Motor neuron (in vitro differentiated cells): ENCODE data around the gene SMKR1. TPM values are rescaled to one million over a fixed set of nuclear protein-coding genes. Genes with fewer than 3 reads are reported as not detected.
A peak's percentile ranks its signal among the peaks of the same experiment; 100 is the strongest.
"Not testable (repeated sequence)": the region's sequence is repeated elsewhere in the genome, so short reads cannot be mapped to it uniquely, and the experiment has no call there.

Source experiments
- ATAC-seq, 8 experiments: fragments of 200-7000 bp; cut with Tn5 transposase; replicated peaks in 6 of 8; 2 replicates each; pipeline ENCODE4 v1.8.0; 2021; ENCODE audit warnings: mild to moderate bottlenecking in 8 of 8, moderate library complexity in 8 of 8
- H3K27ac ChIP-seq, 2 donors: fragments of 250-450 bp; sonication (Bioruptor Pico); 2 replicates each; pipeline ENCODE4 v1.9.0; 2021; ENCODE audit warnings: antibody characterized with exemption in 2 of 2, mild to moderate bottlenecking in 2 of 2, moderate library complexity in 1 of 2
- H3K4me1 ChIP-seq, 2 donors: fragments of 250-450 bp; sonication (Bioruptor Pico); replicated peaks in 1 of 2; 2 replicates each; pipeline ENCODE4 v1.6.1; 2021; ENCODE audit warnings: antibody characterized with exemption in 2 of 2, mild to moderate bottlenecking in 2 of 2, moderate library complexity in 1 of 2
- H3K4me3 ChIP-seq, 5 donors: fragments of 250-450 bp; sonication (Bioruptor Pico); 2 replicates each; pipeline ENCODE4 v1.9.0; 2021; ENCODE audit warnings: antibody characterized with exemption in 5 of 5, mild to moderate bottlenecking in 5 of 5, moderate library complexity in 4 of 5
- WGBS, 10 experiments: fragments of 450-650 bp; shearing (Covaris generic); methylation state at CpG; one replicate each; pipeline ENCODE4 v1.0.0; 2022; 5-methylcytosine and 5-hydroxymethylcytosine counted together
- in situ Hi-C, 9 experiments: fragments of 400-800 bp; cut with MboI; loops; one replicate each; pipeline ENCODE4 v1.15.0; 2021; ENCODE audit warnings: low sequenced_read_pairs in 9 of 9, low pct_unique_long_range_greater_than_20kb in 2 of 9; ENCODE audit not compliant: unreplicated experiment in 9 of 9
- total RNA-seq, 8 experiments: library from RNA; unstranded; fragments of 300-600 nt; gene quantifications; 2 replicates each; pipeline versions ENCODE4 v1.2.3 to v1.2.4, GENCODE V29; 2022

The SMKR1 gene
- total RNA-seq, 8 experiments from 2014 or later, result 1.6 to 6.8 (median 3.6) TPM

- Histone ChIP-seq H3K4me3 (no peak overlapping the region), H3K4me1 (no peaks in the 10 kb centered on the region), H3K27ac (no peak overlapping the region)
- in situ Hi-C loops, result loop anchor here in 4 of 9 experiments (25.0 kb wide), 1 partner anchor 256 kb away; no protein-coding TSS in a partner anchor
- ATAC-seq, result peak in 3 of 8 experiments; percentile 25 to 58 (median 49)
- 67 to 100% (median 100%) methylated on average over 1 of the region's 1 CpG; no CpG with 5 or more reads in 5 of the 10 experiments for WGBS, 10 experiments
These were observed 34.2 kb upstream of the SMKR1 start for GRCh38 chr7:129468087-129468486.

- Histone ChIP-seq H3K27ac (no peak overlapping the region), H3K4me3 (no peak overlapping the region), H3K4me1 (no peaks in the 10 kb centered on the region)
- WGBS, 10 experiments, result 80 to 100% (median 92%) methylated on average over 1 to 2 of the region's 4 CpGs; no CpG with 5 or more reads in 5 of the 10 experiments
- in situ Hi-C loops, result loop anchor here in 4 of 9 experiments (25.0 kb wide), 1 partner anchor 256 kb away; no protein-coding TSS in a partner anchor
- no peak for ATAC-seq
These were observed 33.8 kb upstream of the SMKR1 start for GRCh38 chr7:129468547-129468946.

DNA sequence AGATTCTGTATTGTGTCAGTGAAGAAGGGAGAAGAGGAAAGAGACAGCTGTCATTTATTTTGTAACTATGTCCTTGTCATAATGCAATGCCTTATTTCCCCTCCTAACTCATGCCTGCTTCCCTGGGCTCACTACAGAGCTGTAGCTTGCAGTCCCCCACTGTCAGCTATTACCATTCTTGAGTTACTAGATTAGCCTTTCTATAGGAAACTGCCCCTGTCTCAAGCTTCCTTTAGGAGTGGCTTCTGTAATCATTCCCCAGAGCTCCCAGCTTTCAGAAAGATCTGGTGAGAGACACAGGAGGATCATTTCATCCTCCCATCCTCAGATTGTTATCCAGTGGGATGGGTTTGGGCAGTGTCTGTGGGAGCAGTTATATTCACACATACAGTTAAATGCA is 32.4 kb upstream of the SMKR1 start:
- no peak for ATAC-seq
- Histone ChIP-seq H3K4me3 (no peak overlapping the region), H3K27ac (no peak overlapping the region), H3K4me1 (no peaks in the 10 kb centered on the region)
- in situ Hi-C loops, result loop anchor here in 5 of 9 experiments (10.0 to 25.0 kb wide), 3 partner anchors 105 to 258 kb away; partner anchors contain the start of gene AHCYL2 (in 1 of the 5)

GRCh38 chr7:129470411-129470810 is 31.9 kb upstream of the SMKR1 start:
- in situ Hi-C loops, result loop anchor here in 5 of 9 experiments (10.0 to 25.0 kb wide), 3 partner anchors 106 to 258 kb away; partner anchors contain the start of gene AHCYL2 (in 1 of the 5)
- no peak overlapping the region for H3K27ac ChIP-seq
- H3K4me3 ChIP-seq, result no peak overlapping the region
- 11 to 100% (median 71%) methylated on average over 1 of the region's 1 CpG; no CpG with 5 or more reads in 6 of the 10 experiments for WGBS, 10 experiments
- H3K4me1 ChIP-seq, result no peaks in the 10 kb centered on the region
- no peak for ATAC-seq

GRCh38 chr7:129471402-129471827 is 30.9 kb upstream of the SMKR1 start:
- H3K4me1 ChIP-seq, result no peaks in the 10 kb centered on the region
- no peak for ATAC-seq
- in situ Hi-C loops, result loop anchor here in 5 of 9 experiments (10.0 to 25.0 kb wide), 3 partner anchors 107 to 259 kb away; partner anchors contain the start of gene AHCYL2 (in 1 of the 5)
- no peak overlapping the region for H3K27ac ChIP-seq
- no peak overlapping the region for H3K4me3 ChIP-seq

DNA sequence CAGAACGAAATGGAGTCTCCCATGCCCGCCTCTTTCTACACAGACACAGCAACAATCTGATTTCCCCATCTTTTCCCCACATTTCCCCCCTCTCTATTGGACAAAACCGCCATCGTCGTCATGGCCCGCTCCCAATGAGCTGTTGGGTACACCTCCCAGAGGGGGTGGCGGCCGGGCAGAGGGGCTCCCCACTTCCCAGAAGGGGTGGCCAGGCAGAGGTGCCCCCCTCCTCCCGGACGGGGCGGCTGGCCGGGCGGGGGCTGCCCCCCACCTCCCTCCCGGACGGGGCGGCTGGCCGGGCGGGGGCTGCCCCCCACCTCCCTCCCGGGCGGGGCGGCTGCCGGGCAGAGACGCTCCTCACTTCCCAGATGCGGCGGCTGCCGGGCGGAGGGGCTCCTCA is 26.4 kb upstream of the SMKR1 start:
- not testable (repeated sequence) for H3K27ac ChIP-seq, ATAC-seq, H3K4me3 ChIP-seq, H3K4me1 ChIP-seq
- in situ Hi-C loops, result loop anchor here in 1 of 9 experiments (10.0 kb wide), 2 partner anchors 111 to 251 kb away; partner anchors contain the start of gene AHCYL2
- no CpG with 5 or more reads among the region's 27 CpGs for WGBS, 10 experiments

GRCh38 chr7:129476398-129476797 is 25.9 kb upstream of the SMKR1 start:
- not testable (repeated sequence) for H3K4me3 ChIP-seq, ATAC-seq, H3K4me1 ChIP-seq, H3K27ac ChIP-seq
- no CpG with 5 or more reads among the region's 27 CpGs for WGBS, 10 experiments
- in situ Hi-C loops, result loop anchor here in 1 of 9 experiments (10.0 kb wide), 2 partner anchors 112 to 252 kb away; partner anchors contain the start of gene AHCYL2

DNA sequence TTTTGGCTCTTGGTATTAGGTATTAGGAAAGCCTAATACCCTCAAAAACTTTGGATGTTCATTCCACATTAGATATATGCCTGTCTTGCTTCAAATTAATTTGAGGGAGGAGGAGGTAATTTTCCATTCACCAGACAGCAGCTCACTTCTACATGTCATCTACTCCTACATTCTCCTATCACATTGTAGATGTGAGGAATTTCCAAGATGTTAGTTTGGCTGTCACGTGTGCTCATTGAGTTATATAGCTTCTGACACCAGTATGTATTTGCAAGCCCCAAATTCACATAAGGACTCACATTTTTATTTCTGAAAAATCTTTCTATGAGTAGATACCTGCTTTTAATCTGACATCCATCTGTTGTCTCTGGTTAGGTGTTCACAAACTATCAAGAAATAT is 22.5 kb upstream of the SMKR1 start:
- no peaks in the 10 kb centered on the region for H3K4me1 ChIP-seq
- WGBS, 10 experiments, result 57 to 100% (median 100%) methylated on average over 1 of the region's 1 CpG; no CpG with 5 or more reads in 1 of the 10 experiments
- in situ Hi-C loops, result loop anchor here in 1 of 9 experiments (10.0 kb wide), 2 partner anchors 115 to 255 kb away; partner anchors contain the start of gene AHCYL2
- H3K27ac ChIP-seq, result no peak overlapping the region
- H3K4me3 ChIP-seq, result no peak overlapping the region
- ATAC-seq, result no peak

- no peak for ATAC-seq
- Histone ChIP-seq H3K4me1 (no peaks in the 10 kb centered on the region), H3K27ac (no peak overlapping the region), H3K4me3 (no peak overlapping the region)
- WGBS, 10 experiments, result 80 to 100% (median 99%) methylated on average over 1 to 6 of the region's 6 CpGs; no CpG with 5 or more reads in 2 of the 10 experiments
- in situ Hi-C loops, result no loop called here
These were observed 21.5 kb upstream of the SMKR1 start for GRCh38 chr7:129480674-129481363.

DNA sequence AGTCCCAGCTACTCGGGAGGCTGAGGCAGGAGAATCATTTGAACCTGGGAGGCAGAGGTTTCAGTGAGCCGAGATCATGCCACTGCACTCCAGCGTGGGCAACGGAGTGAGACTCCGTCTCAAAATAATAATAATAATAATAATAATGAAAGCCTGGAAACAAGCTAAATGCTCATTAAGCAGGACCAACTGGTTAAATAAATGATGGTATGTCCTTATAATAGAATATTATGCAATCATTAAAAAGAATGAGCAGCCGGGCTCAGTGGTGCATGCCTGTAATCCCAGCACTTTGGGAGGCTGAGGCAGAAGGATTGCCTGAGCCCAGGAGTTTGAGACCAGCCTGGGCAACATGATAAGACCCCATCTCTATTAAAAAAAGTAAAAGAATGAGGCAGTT is 21.0 kb upstream of the SMKR1 start:
- H3K4me1 ChIP-seq, H3K27ac ChIP-seq, H3K4me3 ChIP-seq, in situ Hi-C loops, ATAC-seq: not testable (repeated sequence)
- 80 to 100% (median 93%) methylated on average over 1 to 6 of the region's 6 CpGs; no CpG with 5 or more reads in 3 of the 10 experiments for WGBS, 10 experiments

DNA sequence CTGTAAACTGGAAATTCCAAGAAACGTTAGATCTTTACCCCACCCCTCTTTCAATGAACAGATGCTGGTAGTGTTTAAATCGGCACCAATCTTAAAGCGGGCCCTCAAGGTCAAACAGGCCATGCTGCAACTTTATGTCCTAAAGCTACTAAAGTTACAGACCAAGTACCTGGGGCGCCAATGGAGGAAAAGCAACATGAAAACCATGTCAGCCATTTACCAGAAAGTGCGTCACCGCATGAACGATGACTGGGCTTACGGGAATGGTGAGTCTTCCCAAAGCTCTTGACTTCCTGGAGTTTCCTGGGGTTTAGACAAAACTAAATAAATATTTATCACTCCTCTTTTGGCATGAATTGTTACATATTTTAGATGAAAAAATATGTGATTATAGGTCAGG is 19.6 kb upstream of the SMKR1 start:
- in situ Hi-C loops, result no loop called here
- ATAC-seq, result no peak
- whole genome bisulfite sequencing, 10 experiments, result 80 to 100% (median 97%) methylated on average over 1 to 8 of the region's 8 CpGs
- H3K4me1 ChIP-seq, result no peaks in the 10 kb centered on the region
- no peak overlapping the region for H3K27ac ChIP-seq
- H3K4me3 ChIP-seq, result no peak overlapping the region

DNA sequence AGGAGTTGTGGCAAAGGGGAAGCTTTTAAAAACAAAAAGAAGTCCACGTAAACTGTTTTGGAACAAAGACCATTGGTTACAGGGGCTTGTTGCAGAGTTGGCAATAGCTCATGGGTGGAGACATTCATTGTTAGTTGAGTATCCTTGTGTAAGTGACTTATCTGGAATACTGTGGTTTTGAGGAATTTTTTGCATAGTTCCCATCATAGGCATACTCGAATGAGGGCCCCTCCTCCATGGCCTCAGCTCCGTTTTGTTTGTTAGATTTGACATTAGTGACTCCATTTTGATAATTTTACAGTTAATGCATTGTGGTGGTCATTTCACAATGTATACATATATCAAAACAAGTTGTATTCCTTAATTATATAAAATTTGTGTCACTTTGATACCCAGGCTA is 12.8 kb upstream of the SMKR1 start:
- 13 to 100% (median 52%) methylated on average over 1 to 3 of the region's 3 CpGs; no CpG with 5 or more reads in 4 of the 10 experiments for WGBS, 10 experiments
- in situ Hi-C loops, result no loop called here

DNA sequence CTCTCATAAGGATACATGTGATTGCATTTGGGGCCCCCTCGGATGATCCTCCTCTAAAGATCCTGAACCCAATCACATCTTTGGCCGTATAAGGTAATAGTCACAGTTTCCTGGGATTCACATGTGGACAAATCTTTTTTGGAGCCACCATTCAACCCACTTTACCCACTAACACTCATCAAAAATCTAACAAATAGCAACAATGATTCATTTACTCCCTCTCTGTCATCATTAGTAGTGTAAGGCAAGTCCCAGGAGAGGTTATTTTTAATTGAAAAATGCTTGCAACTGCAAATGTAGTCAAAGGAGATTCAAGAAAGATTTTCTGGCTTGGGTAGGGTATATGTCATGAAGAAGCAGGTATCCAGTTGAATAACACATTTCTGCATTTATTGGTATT is 9.9 kb upstream of the SMKR1 start:
- WGBS, 10 experiments, result 40 to 100% (median 82%) methylated on average over 1 to 2 of the region's 2 CpGs; no CpG with 5 or more reads in 4 of the 10 experiments
- ATAC-seq, result no peak
- H3K4me3 ChIP-seq, result no peak overlapping the region
- no peaks in the 10 kb centered on the region for H3K4me1 ChIP-seq
- no peak overlapping the region for H3K27ac ChIP-seq
- in situ Hi-C loops, result no loop called here

More for the DNA sequence above, 12.8 kb upstream of the SMKR1 start:
- no peak overlapping the region for H3K4me3 ChIP-seq
- no peak overlapping the region for H3K27ac ChIP-seq
- ATAC-seq, result peak in 2 of 8 experiments; percentile 56 to 77
- no peaks in the 10 kb centered on the region for H3K4me1 ChIP-seq
